Activated naive CD4-positive, alpha-beta T cell treated with anti-CD3 and anti-CD28 coated beads, Interleukin-2, amount 10 ng/mL, durations not matched to agents 7 days and 5 days (primary cell): Measurements from ENCODE around the gene TOP2B.
A peak's percentile ranks its signal among the peaks of the same experiment; 100 is the strongest.

Experiments used
- CTCF ChIA-PET: fragments of 350-600 bp; sonication (Branson Sonifier 250); formaldehyde crosslinking; loops from one replicate; lab custom pipeline; 2021; ENCODE audit warnings: antibody characterized with exemption; lab: Charles Lee
- DNase-seq: peaks from one replicate; pipeline ENCODE4 v3.0.0-alpha.2; 2020
- H3K27ac Mint-ChIP-seq: one replicate; pipeline ENCODE4 v1.8.0; 2021; ENCODE audit warnings: mild to moderate bottlenecking, moderate library complexity, mixed read lengths
- H3K27me3 Mint-ChIP-seq: one replicate; pipeline ENCODE4 v1.8.0; 2021; ENCODE audit warnings: mild to moderate bottlenecking, mixed read lengths
- H3K36me3 Mint-ChIP-seq: one replicate; pipeline ENCODE4 v1.8.0; 2021; ENCODE audit warnings: mixed read lengths
- H3K4me1 Mint-ChIP-seq: one replicate; pipeline ENCODE4 v1.8.0; 2021; ENCODE audit warnings: mixed read lengths
- H3K4me3 Mint-ChIP-seq: one replicate; pipeline ENCODE4 v1.8.0; 2021; ENCODE audit warnings: mild to moderate bottlenecking, moderate library complexity, mixed read lengths
- H3K9me3 Mint-ChIP-seq: one replicate; pipeline ENCODE4 v1.8.0; 2021; ENCODE audit warnings: mixed read lengths

TOP2B gene

GRCh38 chr3:25662736-25663320, 1.9 kb downstream of the TOP2B start:
- Mint-ChIP-seq H3K27ac (peak overlapping the region; percentile 93), H3K36me3 (peaks cover 18% of the 10 kb centered on the region), H3K4me1 (peaks cover 43% of the 10 kb centered on the region), H3K4me3 (peak overlapping the region; percentile 90), H3K9me3 (no peaks in the 10 kb centered on the region), H3K27me3 (peaks cover 4% of the 10 kb centered on the region)
- CTCF ChIA-PET: interaction anchor here (3.1 kb wide), 1 partner anchor 15 kb away, joined by 18 read pairs; no protein-coding TSS in a partner anchor
- DNase-seq: no peak

- Mint-ChIP-seq H3K4me3 (peak overlapping the region; percentile 39), H3K36me3 (peaks cover 22% of the 10 kb centered on the region), H3K27ac (no peak overlapping the region), H3K9me3 (no peaks in the 10 kb centered on the region), H3K27me3 (peaks cover 4% of the 10 kb centered on the region), H3K4me1 (peaks cover 51% of the 10 kb centered on the region)
- DNase-seq: no peak
- CTCF ChIA-PET: interaction anchor here (1.2 to 3.1 kb wide), 2 partner anchors 14 to 194 kb away, joined by 5 to 18 read pairs; no protein-coding TSS in a partner anchor
These were observed 2.8 kb downstream of the TOP2B start for GRCh38 chr3:25661694-25662437.

GRCh38 chr3:25658836-25659235, 5.9 kb downstream of the TOP2B start:
- H3K4me3 Mint-ChIP-seq: no peak overlapping the region
- no peak for DNase-seq
- peaks cover 22% of the 10 kb centered on the region for H3K36me3 Mint-ChIP-seq
- H3K4me1 Mint-ChIP-seq: peaks cover 49% of the 10 kb centered on the region
- H3K27ac Mint-ChIP-seq: no peak overlapping the region
- CTCF ChIA-PET: interaction anchor here (1.2 kb wide), 1 partner anchor 10 kb away, joined by 4 read pairs; no protein-coding TSS in a partner anchor
- H3K9me3 Mint-ChIP-seq: no peaks in the 10 kb centered on the region
- H3K27me3 Mint-ChIP-seq: no peaks in the 10 kb centered on the region

GRCh38 chr3:25657293-25657692, 7.4 kb downstream of the TOP2B start:
- H3K4me3 Mint-ChIP-seq: no peak overlapping the region
- peaks cover 16% of the 10 kb centered on the region for H3K36me3 Mint-ChIP-seq
- no peak overlapping the region for H3K27ac Mint-ChIP-seq
- H3K27me3 Mint-ChIP-seq: no peaks in the 10 kb centered on the region
- CTCF ChIA-PET: interaction anchor here (0.6 kb wide), 1 partner anchor 326 kb away, joined by 4 read pairs; no protein-coding TSS in a partner anchor
- H3K9me3 Mint-ChIP-seq: no peaks in the 10 kb centered on the region
- no peak for DNase-seq
- peaks cover 47% of the 10 kb centered on the region for H3K4me1 Mint-ChIP-seq

GRCh38 chr3:25655659-25656058, 9.0 kb downstream of the TOP2B start:
- CTCF ChIA-PET: no interaction called here

DNA sequence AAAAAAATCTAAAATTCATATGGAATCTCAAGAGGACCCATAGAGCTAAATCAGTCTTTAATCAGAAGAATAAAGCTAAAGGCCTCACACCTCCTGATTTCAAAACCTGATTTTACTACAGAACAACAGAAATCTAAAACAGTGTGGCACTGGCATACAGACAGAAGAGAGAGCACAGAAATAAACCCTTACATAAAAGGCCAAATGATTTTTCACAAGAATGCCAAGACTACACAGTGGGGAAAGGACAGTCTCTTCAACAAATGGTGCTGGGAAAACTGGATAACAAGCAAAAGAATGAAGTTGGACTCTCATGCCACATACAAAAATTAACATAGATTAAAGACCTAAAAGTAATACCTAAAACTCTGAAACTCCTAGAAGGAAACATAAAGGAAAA, 10.1 kb downstream of the TOP2B start:
- CTCF ChIA-PET: no interaction called here
- no peaks in the 10 kb centered on the region for H3K9me3 Mint-ChIP-seq
- no peak overlapping the region for H3K4me3 Mint-ChIP-seq

More at GRCh38 chr3:25655659-25656058, 9.0 kb downstream of the TOP2B start:
- Mint-ChIP-seq H3K27ac (no peak overlapping the region), H3K4me1 (peaks cover 40% of the 10 kb centered on the region), H3K9me3 (no peaks in the 10 kb centered on the region), H3K4me3 (no peak overlapping the region), H3K27me3 (no peaks in the 10 kb centered on the region), H3K36me3 (peaks cover 22% of the 10 kb centered on the region)
- no peak for DNase-seq

GRCh38 chr3:25653322-25653721, 11.4 kb downstream of the TOP2B start:
- Mint-ChIP-seq H3K9me3 (peaks cover 8% of the 10 kb centered on the region), H3K4me1 (peaks cover 39% of the 10 kb centered on the region), H3K27ac (no peak overlapping the region), H3K27me3 (no peaks in the 10 kb centered on the region), H3K4me3 (no peak overlapping the region), H3K36me3 (peaks cover 34% of the 10 kb centered on the region)
- no peak for DNase-seq
- CTCF ChIA-PET: no interaction called here

More for the DNA sequence above, 10.1 kb downstream of the TOP2B start:
- no peak for DNase-seq
- Mint-ChIP-seq H3K27me3 (no peaks in the 10 kb centered on the region), H3K27ac (no peak overlapping the region), H3K36me3 (peaks cover 29% of the 10 kb centered on the region), H3K4me1 (peaks cover 40% of the 10 kb centered on the region)

- Mint-ChIP-seq H3K27me3 (no peaks in the 10 kb centered on the region), H3K4me1 (peaks cover 43% of the 10 kb centered on the region), H3K9me3 (peaks cover 11% of the 10 kb centered on the region), H3K4me3 (no peak overlapping the region), H3K36me3 (peaks cover 38% of the 10 kb centered on the region), H3K27ac (no peak overlapping the region)
- DNase-seq: no peak
- CTCF ChIA-PET: no interaction called here
These were observed 11.8 kb downstream of the TOP2B start for GRCh38 chr3:25652921-25653320.

DNA sequence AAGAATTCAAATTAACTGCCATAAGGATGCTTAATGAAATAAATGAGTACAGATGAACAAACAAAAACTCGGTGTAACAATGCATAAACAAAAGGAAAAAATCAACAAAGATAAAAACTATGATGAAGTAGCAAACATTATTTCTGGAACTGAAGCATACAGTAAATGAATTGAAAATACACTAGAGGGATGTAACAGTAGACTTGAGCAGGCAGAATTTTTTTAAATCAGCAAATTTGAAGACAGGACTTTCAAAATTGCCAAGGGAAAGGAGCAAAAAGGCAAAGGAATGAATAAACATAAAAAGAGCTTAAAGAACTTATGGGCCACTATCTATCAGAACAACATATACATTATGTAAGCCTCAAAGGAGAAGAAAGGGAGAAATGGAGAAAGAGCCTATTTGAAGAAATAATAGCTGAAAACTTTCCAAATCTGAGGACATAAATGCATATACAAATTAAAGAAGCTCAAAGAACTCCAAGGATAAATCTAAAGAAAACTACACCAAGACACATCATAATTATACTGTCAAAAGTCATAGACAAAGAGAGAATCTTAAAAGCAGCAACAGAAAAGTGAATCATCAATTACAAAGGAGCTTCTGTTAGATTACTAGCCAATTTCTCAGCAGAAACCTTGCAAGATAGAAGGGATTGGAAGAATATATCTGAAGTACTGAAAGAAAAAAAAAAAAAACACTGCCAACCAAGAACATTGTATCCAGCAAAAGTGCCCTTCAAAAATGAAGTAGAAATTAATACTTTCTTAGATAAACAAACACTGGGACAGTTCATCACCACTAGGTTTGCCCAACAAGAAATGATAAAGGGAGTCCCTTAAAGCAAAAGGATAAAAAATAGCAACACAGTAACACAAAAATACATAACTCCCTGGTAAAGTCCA, 15.5 kb downstream of the TOP2B start:
- peaks cover 20% of the 10 kb centered on the region for H3K4me1 Mint-ChIP-seq
- no peak for DNase-seq
- no peaks in the 10 kb centered on the region for H3K27me3 Mint-ChIP-seq

DNA sequence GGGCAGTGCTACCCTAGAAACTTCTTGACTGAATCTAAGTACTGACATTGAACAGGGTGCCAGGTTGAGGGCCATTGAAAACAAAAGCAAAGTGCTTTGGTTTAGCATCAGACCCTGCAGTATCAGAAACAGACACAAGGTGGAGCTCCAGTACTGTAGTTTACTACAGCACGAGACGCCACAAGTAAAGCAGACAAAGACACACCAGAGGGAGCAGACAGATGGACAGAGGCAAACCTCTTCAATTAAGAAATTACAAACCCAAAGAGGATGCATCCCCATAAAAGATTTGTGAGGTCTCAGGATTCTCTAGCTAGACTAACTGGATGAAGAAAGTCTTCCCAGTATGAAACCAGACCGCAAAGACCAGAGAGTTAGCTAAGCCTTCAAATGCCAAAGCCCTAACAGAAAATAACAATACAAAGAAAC, 16.6 kb downstream of the TOP2B start:
- no peaks in the 10 kb centered on the region for H3K27me3 Mint-ChIP-seq
- H3K36me3 Mint-ChIP-seq: peaks cover 34% of the 10 kb centered on the region
- H3K4me1 Mint-ChIP-seq: peaks cover 18% of the 10 kb centered on the region
- DNase-seq: peak; percentile 88
- CTCF ChIA-PET: interaction anchor here (0.7 to 4.8 kb wide), 31 partner anchors 10 to 1062 kb away, joined by 3 to 71 read pairs (median 4); no protein-coding TSS in a partner anchor
- H3K27ac Mint-ChIP-seq: no peak overlapping the region
- H3K9me3 Mint-ChIP-seq: peaks cover 11% of the 10 kb centered on the region
- H3K4me3 Mint-ChIP-seq: no peak overlapping the region

More for the DNA sequence above, 15.5 kb downstream of the TOP2B start:
- H3K36me3 Mint-ChIP-seq: peaks cover 33% of the 10 kb centered on the region
- peaks cover 11% of the 10 kb centered on the region for H3K9me3 Mint-ChIP-seq
- no peak overlapping the region for H3K4me3 Mint-ChIP-seq
- H3K27ac Mint-ChIP-seq: no peak overlapping the region
- CTCF ChIA-PET: interaction anchor here (0.6 to 4.8 kb wide), 16 partner anchors 10 to 365 kb away, joined by 3 to 71 read pairs (median 4); no protein-coding TSS in a partner anchor

- no peaks in the 10 kb centered on the region for H3K4me1 Mint-ChIP-seq
- no peaks in the 10 kb centered on the region for H3K9me3 Mint-ChIP-seq
- no peaks in the 10 kb centered on the region for H3K27me3 Mint-ChIP-seq
- no peak overlapping the region for H3K27ac Mint-ChIP-seq
- no peak overlapping the region for H3K4me3 Mint-ChIP-seq
- no peak for DNase-seq
- CTCF ChIA-PET: no interaction called here
- H3K36me3 Mint-ChIP-seq: peaks cover 36% of the 10 kb centered on the region
These were observed 29.7 kb downstream of the TOP2B start for GRCh38 chr3:25635038-25635437.

GRCh38 chr3:25633919-25634318, 30.8 kb downstream of the TOP2B start:
- no peak for DNase-seq
- Mint-ChIP-seq H3K4me3 (no peak overlapping the region), H3K4me1 (no peaks in the 10 kb centered on the region), H3K27ac (no peak overlapping the region), H3K36me3 (peaks cover 40% of the 10 kb centered on the region), H3K27me3 (no peaks in the 10 kb centered on the region), H3K9me3 (no peaks in the 10 kb centered on the region)
- CTCF ChIA-PET: interaction anchor here (1.0 kb wide), 2 partner anchors 12 to 14 kb away, joined by 3 to 4 read pairs; no protein-coding TSS in a partner anchor

DNA sequence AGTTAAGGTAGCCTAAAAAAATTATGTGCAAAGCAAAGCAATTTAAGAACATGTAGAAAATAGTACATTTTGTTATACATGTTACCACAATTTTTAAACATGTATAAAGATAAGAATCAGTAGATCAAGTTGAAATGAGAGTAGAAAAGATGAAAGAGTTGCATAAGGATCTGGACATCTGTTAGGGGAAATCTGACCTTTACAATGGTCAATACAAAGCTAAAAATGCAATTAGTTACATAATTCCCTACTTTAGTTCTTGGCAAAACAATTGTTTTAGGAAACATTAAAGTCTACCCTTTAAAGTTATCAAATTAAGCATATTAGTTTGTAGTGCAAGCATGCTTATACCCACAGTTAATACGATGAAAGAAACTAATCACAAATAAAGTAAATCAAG, 32.7 kb downstream of the TOP2B start:
- Mint-ChIP-seq H3K9me3 (no peaks in the 10 kb centered on the region), H3K4me3 (no peak overlapping the region), H3K36me3 (peaks cover 43% of the 10 kb centered on the region), H3K4me1 (no peaks in the 10 kb centered on the region), H3K27ac (no peak overlapping the region), H3K27me3 (no peaks in the 10 kb centered on the region)
- CTCF ChIA-PET: no interaction called here
- no peak for DNase-seq
